Hepatocyte (in vitro differentiated cells): ENCODE measurements around the gene C11orf24. TPM values are rescaled to one million over a fixed set of nuclear protein-coding genes. Genes with fewer than 3 reads are reported as not detected.

Experiments used
- DNase-seq: peaks from one replicate; pipeline ENCODE4 v3.0.0-alpha.2; 2016; ENCODE audit warnings: low spot score
- H2AFZ ChIP-seq: fragments of 200-600 bp; sonication (generic); 2 replicates; pipeline ENCODE4 v1.6.0; 2016; ENCODE audit warnings: antibody characterized with exemption, mild to moderate bottlenecking
- H3K27ac ChIP-seq: fragments of 200-600 bp; sonication (generic); 2 replicates; pipeline ENCODE4 v1.5.1; 2016; ENCODE audit warnings: mild to moderate bottlenecking
- H3K27me3 ChIP-seq: fragments of 200-600 bp; sonication (generic); 2 replicates; pipeline ENCODE4 v1.6.1; 2016
- H3K36me3 ChIP-seq: fragments of 200-600 bp; sonication (generic); replicated peaks from 2 replicates; pipeline ENCODE4 v1.5.1; 2016; ENCODE audit warnings: low read depth; ENCODE audit not compliant: insufficient read depth
- H3K4me1 ChIP-seq: fragments of 200-600 bp; sonication (generic); 2 replicates; pipeline ENCODE4 v1.5.1; 2016; ENCODE audit warnings: mild to moderate bottlenecking, moderate library complexity; ENCODE audit not compliant: insufficient read depth
- H3K4me2 ChIP-seq: fragments of 200-600 bp; sonication (generic); 2 replicates; pipeline ENCODE4 v1.6.0; 2016
- H3K4me3 ChIP-seq: fragments of 200-600 bp; sonication (generic); 2 replicates; pipeline ENCODE4 v1.5.1; 2016; ENCODE audit warnings: mild to moderate bottlenecking
- H3K79me2 ChIP-seq: fragments of 200-600 bp; sonication (generic); 2 replicates; pipeline ENCODE4 v1.6.0; 2017; ENCODE audit warnings: mild to moderate bottlenecking
- H3K9me2 ChIP-seq: fragments of 200-600 bp; sonication (generic); replicated peaks from 2 replicates; pipeline ENCODE4 v1.6.0; 2017; ENCODE audit warnings: mild to moderate bottlenecking; ENCODE audit not compliant: insufficient read depth
- H3K9me3 ChIP-seq: fragments of 200-600 bp; sonication (generic); 2 replicates; pipeline ENCODE4 v1.5.1; 2016; ENCODE audit warnings: low read depth, mild to moderate bottlenecking
- H4K20me1 ChIP-seq: fragments of 200-600 bp; sonication (generic); 2 replicates; pipeline ENCODE4 v1.6.0; 2016; ENCODE audit warnings: mild to moderate bottlenecking; ENCODE audit not compliant: insufficient read depth, poor library complexity, severe bottlenecking
- EZH2 ChIP-seq: fragments of 200-600 bp; sonication (generic); IDR thresholded peaks from 2 replicates; pipeline ENCODE4 v1.6.1; 2016; ENCODE audit warnings: antibody characterized with exemption, mild to moderate bottlenecking, borderline replicate concordance
- EZH2phosphoT487 ChIP-seq: fragments of 200-600 bp; sonication (generic); IDR thresholded peaks from one replicate; pipeline ENCODE4 v1.6.1; 2018; ENCODE audit warnings: antibody characterized with exemption, mild to moderate bottlenecking, low read depth, moderate library complexity; ENCODE audit not compliant: unreplicated experiment, severe bottlenecking
- WGBS: methylation state at CpG from one replicate; pipeline ENCODE4 v1.1.6; 2016; ENCODE audit warnings: low lambda C conversion rate; ENCODE audit errors: missing lambda C conversion rate; 5-methylcytosine and 5-hydroxymethylcytosine counted together
- polyA plus RNA-seq: library from polyadenylated mRNA; unstranded; fragments of >200 nt; fragmentation: Nextera tagmentation; extraction: Ambion mirVana; gene quantifications from 2 replicates; pipeline ENCODE4 v1.2.1, GENCODE V29; 2016
- total RNA-seq: library from RNA; depleted of rRNA; stranded (reverse); fragments of >200 nt; gene quantifications from 2 replicates; pipeline ENCODE4 v1.2.3, GENCODE V29; 2014
- TF ChIP-seq, protein P1 (sequence below): fragments of 200-600 bp; sonication (generic); IDR thresholded peaks from 2 replicates; pipeline ENCODE4 v1.5.1; 2016; ENCODE audit warnings: antibody characterized with exemption, mild to moderate bottlenecking; ENCODE audit not compliant: poor library complexity

C11orf24 gene
- total and polyA plus RNA-seq, 2 experiments from 2014 or later = 55.6 to 76.2 TPM

DNA sequence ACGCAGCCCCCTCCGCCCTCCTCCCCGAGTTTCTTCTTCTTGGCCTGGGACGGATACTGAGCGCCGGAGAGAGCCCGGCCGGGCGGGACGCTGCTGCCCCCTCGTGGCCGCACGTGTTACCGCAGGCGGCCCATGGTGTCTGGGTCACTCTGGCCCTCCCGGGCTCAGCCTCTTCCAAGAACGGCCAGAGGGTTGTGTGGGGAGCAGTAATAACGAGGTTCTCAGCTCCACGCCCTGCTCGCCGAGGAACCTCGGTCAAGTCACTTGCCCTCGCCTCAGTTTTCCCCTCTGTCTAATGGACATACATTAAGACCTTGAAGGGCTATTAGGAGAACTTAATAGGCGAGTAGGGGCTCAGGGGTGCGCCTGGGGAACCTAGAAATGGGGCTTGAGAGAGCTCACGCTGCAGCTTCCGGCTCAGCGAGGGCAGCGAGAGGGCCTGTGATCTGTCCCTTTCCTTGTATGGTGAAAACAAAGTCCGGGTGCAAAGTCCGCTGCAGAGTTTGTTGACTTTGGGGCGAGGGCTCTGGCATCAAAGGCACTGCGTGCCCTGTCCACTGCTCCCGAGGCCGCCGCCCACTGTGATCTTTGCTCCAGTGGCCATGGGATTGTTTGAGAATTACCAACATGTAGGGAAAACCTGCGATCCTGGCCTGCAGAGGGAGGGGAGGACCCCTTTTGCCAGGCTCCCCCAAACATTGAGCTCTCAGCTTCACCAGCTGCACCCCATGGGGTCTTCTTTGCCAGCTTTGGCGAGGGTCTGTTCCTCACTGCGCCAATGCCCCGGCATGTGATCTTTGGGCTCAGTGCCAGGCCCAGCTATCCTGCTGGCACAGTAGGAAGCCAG is 26.3 kb upstream of the C11orf24 start:
- Histone ChIP-seq H4K20me1 (no peaks in the 10 kb centered on the region), H3K4me2 (peak overlapping the region; percentile 70), H3K79me2 (no peaks in the 10 kb centered on the region), H3K36me3 (no peaks in the 10 kb centered on the region), H3K27me3 (no peaks in the 10 kb centered on the region), H3K9me2 (no peaks in the 10 kb centered on the region), H3K4me1 (peaks cover 13% of the 10 kb centered on the region), H3K4me3 (no peak overlapping the region), H2AFZ (peak overlapping the region; percentile 58), H3K27ac (peak overlapping the region; percentile 97), H3K9me3 (no peaks in the 10 kb centered on the region)
- 26% methylated on average over 40 of the region's 40 CpGs for WGBS
- peak; percentile 89 for DNase-seq
- TF ChIP-seq, protein P1, sequence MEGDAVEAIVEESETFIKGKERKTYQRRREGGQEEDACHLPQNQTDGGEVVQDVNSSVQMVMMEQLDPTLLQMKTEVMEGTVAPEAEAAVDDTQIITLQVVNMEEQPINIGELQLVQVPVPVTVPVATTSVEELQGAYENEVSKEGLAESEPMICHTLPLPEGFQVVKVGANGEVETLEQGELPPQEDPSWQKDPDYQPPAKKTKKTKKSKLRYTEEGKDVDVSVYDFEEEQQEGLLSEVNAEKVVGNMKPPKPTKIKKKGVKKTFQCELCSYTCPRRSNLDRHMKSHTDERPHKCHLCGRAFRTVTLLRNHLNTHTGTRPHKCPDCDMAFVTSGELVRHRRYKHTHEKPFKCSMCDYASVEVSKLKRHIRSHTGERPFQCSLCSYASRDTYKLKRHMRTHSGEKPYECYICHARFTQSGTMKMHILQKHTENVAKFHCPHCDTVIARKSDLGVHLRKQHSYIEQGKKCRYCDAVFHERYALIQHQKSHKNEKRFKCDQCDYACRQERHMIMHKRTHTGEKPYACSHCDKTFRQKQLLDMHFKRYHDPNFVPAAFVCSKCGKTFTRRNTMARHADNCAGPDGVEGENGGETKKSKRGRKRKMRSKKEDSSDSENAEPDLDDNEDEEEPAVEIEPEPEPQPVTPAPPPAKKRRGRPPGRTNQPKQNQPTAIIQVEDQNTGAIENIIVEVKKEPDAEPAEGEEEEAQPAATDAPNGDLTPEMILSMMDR = peak; percentile 99
- TF ChIP-seq EZH2phosphoT487 (no peak), EZH2 (no peak)

DNA sequence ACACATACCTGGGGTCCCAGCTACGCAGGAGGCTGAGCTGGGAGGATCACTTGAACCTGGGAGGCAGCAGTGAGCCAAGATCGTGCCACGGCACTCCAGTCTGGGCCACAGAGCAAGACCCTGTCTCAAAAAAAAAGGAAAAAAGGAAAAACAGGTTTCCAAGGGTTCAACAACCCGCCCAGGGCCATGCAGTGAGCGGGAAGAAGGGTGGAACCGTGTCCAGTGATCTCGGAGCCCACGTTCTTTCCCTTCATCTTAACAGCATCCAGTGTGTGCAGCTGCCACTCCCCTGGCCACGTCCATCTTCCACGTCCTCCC is 25.7 kb upstream of the C11orf24 start:
- WGBS = 46% methylated on average over 6 of the region's 10 CpGs

DNA sequence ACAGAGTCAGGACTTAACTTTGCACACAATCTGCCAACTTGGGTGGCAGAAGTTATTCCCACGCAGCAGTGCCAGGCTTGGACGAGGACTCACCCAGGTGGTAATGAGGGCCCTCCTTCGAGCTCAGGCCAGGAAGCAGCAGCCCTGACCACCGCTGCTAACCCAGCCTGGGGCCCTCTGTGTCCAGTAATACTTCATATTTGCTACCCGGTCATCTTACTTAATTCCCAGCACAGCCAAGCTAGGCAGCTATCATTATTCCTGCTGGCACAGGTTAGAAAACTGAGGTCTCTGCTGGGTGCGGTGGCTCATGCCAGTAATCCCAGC is 25.2 kb upstream of the C11orf24 start:
- Histone ChIP-seq H3K9me3 (no peaks in the 10 kb centered on the region), H3K79me2 (no peaks in the 10 kb centered on the region), H3K27me3 (no peaks in the 10 kb centered on the region), H2AFZ (peak overlapping the region; percentile 43), H3K36me3 (no peaks in the 10 kb centered on the region), H3K27ac (peak overlapping the region; percentile 97), H3K4me3 (no peak overlapping the region), H3K4me1 (peaks cover 5% of the 10 kb centered on the region), H3K9me2 (no peaks in the 10 kb centered on the region), H4K20me1 (no peaks in the 10 kb centered on the region), H3K4me2 (peak overlapping the region; percentile 70)
- TF ChIP-seq, protein P1 = no peak
- TF ChIP-seq EZH2 = no peak
- TF ChIP-seq EZH2phosphoT487 = no peak
- DNase-seq = no peak
- 96% methylated on average over 6 of the region's 6 CpGs for WGBS

More for the DNA sequence above, 25.7 kb upstream of the C11orf24 start:
- TF ChIP-seq EZH2phosphoT487 (no peak), EZH2 (no peak)
- TF ChIP-seq, protein P1 = no peak
- H3K36me3 ChIP-seq = no peaks in the 10 kb centered on the region
- peaks cover 7% of the 10 kb centered on the region for H3K4me1 ChIP-seq
- no peaks in the 10 kb centered on the region for H3K9me3 ChIP-seq
- H2AFZ ChIP-seq = peak overlapping the region; percentile 43
- H3K27me3 ChIP-seq = no peaks in the 10 kb centered on the region
- H3K4me3 ChIP-seq = no peak overlapping the region
- H3K4me2 ChIP-seq = peak overlapping the region; percentile 70
- H4K20me1 ChIP-seq = no peaks in the 10 kb centered on the region
- peak overlapping the region; percentile 97 for H3K27ac ChIP-seq
- H3K9me2 ChIP-seq = no peaks in the 10 kb centered on the region
- DNase-seq = no peak
- no peaks in the 10 kb centered on the region for H3K79me2 ChIP-seq
